GM21619 (cell line): Measurements from ENCODE around the gene LOXHD1.

Source experiments
- ATAC-seq: cut with Tn5 transposase; IDR thresholded peaks from one replicate; pipeline ENCODE4 v1.9.1; 2021; ENCODE audit not compliant: unreplicated experiment

LOXHD1 gene

DNA sequence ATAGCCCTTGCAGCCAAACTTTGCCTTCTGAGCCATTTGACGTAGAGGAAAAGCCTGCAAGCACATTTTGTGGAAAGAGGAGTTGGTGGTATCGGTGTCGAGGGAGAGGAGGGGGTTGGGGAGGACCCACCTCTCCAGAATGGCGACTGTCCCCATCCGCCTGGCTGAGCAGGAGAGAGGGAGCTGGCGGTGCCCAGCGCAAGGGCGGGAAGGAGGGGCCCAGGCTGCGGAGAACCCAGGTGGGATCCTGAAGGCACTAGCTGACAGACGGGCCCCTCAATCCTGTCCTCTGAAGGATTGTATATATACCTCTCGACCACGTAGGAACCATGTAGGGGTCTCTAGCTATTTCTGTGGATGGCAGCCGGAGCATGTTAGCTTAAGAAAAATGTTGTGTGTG is 200.3 kb downstream of the LOXHD1 start:
- no peak for ATAC-seq

DNA sequence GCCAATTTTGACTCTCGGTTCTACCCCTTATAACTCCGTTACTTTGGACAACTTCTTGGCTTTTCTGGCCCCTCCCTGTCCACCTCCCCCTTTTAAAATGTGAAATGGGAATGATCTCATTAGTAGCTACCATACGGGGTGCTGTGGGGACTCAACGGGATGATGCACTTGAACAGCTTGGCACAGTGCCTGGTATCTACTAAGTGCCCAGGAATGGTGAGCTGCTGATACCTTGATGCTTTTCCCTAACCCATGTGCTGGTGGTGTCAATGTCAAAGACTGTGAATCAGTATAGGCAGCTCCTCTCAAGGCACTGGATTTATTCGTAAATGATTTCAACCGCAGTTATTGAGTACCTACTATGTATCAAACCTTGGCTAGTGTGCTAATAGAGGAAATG is 204.2 kb downstream of the LOXHD1 start:
- ATAC-seq: no peak

DNA sequence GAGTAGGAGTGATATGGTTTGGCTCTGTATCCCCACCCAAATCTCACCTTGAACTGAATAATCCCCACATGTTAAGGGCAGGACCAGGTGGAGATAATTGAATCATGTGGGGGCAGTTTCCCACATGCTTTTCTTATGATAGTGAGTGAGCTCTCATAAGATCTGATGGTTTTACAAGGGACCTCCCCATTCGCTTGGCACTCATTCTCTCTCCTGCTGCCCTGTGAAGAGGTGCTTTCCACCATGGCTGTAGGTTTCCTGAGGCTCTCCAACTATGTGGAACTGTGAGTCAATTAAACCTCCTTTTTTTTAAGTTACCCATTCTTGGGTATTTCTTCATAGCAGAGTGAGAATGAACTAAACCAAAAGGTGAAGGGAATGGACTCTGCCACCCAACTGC is 207.5 kb downstream of the LOXHD1 start:
- ATAC-seq: no peak

DNA sequence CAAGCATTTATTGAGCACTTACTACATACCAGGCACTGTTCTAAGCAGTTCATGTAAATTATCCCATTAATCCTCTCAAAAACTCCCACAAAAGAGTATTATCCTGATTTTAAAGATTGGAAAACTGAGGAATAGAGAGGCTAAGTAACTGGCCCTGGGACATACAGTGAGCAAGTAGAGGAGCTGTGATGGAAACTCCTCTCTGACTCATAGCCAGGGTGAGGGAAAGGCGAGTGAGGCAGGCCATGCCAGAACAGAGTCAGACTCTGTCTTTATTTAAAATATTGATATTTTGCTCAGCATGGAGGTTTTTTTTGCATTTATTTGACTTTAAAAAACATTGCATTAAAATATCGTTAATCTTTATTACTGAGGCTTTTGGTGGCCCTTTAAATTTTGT is 208.0 kb downstream of the LOXHD1 start:
- no peak for ATAC-seq

DNA sequence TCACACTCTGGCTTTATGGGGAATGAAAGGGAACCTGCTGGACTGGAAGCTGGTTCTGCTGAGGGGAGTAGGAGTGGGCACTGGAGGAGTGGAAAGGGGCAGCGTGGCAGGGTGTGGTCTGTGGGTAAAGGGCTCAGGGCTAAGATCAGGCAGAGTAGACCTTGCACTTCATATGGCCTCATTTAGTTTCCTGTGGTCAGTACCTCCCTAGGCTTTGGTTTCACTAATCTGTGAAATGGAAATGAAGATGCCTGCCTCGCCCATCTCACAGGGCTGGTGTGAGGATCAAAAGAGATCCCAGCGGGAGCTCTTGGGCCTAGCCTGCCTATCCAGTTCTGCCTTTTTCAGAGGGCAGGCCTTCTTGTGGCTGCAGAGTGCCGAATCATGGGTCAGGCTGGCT is 208.7 kb downstream of the LOXHD1 start:
- ATAC-seq: no peak

DNA sequence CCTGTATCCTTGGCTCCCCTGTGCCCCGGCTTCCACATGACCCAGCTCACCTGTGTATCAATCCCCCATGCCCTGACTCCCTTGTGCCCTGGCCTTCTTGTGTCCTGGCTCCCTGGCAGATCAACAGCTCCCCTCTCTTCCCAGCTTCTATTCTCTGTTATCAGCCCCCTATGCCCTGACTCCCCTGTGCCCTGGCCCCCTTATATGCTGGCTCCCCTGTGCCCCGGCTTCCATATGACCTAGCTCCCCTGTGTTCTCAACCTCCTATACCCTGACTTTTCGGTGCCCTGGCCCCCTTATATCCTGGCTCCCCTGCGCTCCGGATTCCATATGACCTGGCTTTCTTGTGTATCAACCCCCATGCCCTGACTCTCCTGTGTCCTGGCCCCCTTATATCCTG is 209.2 kb downstream of the LOXHD1 start:
- ATAC-seq: no peak

DNA sequence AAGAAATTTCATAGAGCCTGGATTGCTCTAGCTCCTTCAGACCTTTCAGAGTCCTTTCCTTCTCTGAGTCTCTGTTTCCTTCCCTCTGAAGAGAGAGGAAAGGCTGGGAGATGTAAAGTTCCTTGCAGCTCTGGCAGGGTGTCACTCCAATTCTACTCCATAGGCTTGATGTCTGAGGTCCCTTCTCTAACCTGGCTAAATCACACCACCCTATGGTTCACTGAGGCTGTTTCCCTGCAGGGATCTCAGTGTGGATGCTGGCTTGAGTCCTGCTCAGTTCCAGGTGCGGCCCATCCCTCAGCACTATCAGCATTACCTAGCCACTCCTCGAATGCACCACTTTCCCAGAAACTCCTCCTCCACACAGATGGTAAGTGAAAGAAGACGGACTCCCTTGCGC is 209.7 kb downstream of the LOXHD1 start:
- ATAC-seq: no peak

DNA sequence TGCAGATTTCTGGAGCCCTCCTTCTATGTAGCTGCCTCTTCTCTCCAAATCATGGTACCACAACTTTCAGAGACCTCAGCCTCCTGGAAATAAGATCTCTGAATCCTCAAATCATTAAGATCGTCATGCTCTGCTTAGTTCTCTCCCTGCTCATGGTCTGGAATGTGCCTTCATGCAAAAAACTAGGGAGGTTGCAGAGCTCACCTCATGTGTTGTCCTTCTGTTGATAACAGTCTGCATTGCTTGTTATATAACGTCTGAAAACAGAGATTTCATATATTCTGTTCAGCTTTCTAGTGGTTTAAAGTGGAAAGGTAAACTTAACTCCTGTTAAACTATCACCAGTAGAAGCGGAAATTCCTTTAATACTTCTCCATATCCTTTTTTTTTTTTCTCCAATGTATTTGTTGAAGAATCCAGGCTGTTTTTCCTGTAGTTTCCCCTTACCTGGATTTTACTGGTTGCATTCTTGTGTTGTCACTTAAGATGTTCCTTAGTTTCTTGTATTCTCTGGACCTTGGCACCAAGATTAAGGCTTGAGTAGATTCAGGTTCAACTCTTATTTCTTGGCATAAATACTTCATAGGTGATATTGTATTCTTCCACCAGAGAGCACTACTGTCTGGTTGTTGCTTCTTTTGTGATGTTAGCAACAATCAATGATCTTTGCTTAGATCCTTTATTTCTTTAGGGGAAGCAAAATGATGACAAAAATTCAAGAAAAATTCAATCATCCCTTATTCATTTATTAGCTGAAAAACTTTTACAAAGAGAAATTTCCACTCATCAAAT is 211.3 kb downstream of the LOXHD1 start:
- no peak for ATAC-seq

DNA sequence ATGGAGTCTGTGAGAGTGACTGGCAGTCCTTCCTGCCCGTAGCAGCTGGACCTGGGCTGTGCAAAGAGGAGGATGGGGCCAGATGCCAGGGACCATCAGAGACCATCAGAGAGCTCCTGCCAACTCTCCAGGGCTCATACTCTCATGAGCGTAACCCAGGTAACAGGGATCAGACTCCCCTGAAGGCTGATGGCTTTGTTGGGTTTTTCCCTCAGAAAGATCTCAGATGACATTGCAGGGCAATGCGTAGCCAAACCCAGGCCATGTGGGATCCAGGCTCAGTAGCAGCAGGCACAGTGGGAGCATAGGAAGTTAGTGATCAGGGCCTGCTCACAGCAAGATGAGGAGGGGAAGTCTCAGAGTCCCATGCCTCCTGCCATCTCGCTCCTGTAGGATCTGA is 218.0 kb downstream of the LOXHD1 start:
- no peak for ATAC-seq

DNA sequence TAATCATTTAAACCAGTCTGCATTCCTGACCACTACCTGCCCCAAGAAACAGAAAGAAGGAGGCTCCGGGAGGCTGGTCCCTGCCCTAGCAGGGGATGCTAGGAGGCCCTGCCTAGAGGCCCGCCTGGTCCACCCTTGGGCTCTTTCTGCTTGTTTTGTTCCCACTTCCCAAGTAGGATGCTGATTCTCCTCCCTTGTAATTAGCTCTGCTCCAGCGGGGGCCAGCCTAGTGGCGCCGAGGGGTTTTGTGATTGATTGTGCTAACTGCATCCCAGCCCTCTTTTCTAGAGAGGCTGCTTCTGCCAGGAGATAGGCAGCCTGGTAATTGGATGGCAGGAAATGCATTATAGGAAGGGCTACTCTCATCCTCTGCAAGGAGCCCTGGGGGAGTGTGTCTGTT is 220.0 kb downstream of the LOXHD1 start:
- ATAC-seq: no peak

DNA sequence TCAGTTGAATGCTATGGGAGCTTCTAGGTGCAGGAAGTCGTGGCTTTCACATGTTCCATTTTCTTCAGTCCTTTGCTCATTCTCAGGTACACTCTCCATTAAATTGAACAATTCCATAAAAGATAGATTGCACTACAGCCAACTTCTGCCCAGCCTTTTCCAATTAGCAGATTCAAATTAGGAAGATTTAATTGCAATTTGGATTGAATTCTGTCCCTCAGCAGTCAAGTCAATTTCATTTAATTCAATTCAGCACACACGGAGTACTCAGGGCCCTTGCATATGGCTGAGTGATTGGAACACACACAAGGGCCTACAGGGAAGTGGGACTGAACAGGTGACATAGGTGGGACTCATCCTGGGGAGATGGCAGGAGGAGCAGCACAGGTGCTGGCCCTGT is 220.4 kb downstream of the LOXHD1 start:
- no peak for ATAC-seq

DNA sequence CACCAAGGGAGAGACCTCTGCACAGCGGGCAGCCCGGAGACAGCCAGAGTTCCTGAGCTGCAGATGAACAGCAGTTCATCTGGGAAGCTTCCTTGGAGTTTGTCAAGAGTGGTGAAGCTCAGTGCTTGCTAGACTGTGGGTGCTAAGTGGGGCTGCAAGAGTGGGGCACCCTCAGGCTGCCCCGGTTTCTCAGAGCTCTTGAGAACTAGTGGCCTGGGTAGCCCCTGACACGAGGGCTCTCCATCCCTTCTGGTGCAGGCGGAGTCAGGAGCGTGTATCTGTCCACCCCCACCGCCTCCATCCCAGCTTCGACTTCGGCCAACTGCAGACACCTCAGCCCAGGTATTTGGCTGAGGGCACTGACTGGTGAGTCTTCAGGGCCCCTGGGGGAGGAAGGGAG is 222.0 kb downstream of the LOXHD1 start:
- ATAC-seq: no peak

DNA sequence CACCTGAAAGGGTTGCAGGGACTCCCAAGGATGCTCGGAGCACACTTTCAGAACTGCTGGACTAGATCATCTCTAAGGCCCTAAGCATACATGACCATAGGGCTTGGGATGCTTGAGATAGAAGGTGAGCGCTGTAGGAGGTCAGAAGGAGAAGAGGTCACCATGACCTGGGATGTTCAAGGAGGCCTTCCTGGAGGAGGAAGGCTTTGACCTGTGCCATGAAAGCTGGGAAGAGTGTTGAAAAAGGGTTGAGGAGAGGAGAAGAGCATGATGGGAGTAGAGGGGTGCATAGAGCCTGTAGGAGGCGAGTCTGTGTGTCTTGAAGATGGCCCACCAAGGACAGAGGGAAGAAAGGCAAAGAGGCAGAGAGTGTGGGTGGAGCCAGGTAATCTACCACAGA is 222.4 kb downstream of the LOXHD1 start:
- ATAC-seq: no peak

DNA sequence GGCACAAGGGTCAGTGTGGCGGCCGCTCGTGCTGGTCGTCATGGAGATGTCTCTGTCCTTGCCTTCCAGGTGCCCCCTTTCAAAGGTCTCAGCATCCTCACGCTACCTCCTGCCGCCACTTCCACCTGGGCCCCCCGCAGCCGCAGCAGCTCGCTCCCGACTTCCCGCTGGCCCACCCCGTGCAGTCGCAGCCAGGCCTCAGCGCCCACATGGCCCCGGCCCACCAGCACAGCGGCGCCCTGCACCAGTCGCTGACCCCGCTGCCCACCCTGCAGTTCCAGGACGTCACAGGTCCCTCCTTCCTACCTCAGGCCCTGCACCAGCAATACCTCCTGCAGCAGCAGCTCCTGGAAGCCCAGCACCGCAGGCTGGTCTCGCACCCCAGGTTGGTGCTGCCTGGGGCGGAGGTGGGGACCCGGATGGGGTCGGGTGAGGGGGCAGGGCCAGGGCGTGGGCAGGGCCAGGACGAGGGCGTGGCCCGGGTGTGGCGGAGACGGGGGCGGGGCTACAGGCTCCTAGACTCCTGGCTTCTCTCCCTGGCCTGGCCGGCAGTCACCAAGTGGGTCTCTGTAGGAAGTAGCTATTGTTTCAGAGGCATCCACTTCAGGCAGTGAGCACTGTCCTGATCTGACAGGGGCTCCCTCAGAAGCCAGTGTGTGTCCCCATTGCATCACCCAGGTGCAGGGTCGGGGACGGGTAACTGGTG is 223.7 kb downstream of the LOXHD1 start:
- ATAC-seq: no peak

DNA sequence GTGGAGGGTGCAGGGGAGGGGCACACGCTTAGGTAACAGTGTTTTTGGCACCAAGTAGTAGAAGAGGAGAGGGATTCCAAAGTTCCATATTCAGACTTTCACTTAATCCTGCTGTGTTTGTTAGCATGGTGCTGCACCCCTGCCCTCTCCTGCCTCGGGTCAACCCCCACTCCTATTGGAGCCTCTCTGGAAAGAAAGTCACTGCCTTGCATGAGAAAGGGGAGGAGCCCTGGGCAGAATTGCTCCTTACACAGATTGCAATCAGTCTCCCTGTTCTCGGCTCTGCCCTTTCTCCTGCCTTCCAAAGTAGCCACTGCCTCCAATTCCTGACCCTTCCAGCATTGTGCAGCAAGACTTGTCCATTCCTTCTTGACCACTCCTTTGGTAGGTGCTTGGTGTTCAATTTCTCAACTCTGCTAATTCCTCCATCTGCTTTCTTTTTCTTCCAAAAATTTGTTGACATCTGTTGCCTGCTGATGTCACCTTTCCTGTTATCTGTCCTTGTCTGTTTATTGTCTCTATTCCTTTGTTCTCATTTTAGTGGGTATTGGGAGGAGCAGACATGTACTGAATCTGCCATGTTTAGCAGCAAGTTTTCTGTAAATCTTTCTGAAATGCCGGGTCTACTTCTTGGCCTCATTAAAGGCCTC is 225.4 kb downstream of the LOXHD1 start:
- no peak for ATAC-seq

DNA sequence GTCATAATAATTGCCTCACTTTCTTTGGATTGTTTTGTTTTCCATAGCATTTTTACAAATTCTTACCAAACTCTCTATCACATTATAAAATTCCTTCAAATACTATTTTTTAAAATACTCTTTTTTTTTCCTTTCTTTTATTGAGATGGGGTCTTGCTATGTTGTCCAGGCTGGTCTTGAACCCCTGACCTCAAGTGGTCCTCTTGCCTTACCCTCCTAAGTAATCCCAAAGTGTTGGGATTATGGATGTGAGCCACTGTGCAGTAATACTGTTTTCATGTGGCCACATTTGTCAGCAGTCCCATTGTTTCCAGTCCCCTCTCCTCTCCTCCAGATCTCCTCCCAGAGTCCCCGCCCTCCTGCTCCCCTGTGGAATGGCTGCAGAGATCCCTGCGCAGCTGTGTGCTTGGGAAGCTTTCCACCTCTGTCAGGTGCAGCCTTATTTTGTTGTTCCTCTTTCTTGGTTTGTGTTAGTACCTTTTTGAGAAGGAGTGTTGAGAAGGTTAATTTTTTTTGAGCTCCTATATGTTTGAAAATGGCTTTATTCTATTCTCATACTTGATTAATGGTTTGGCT is 227.3 kb downstream of the LOXHD1 start:
- ATAC-seq: no peak

DNA sequence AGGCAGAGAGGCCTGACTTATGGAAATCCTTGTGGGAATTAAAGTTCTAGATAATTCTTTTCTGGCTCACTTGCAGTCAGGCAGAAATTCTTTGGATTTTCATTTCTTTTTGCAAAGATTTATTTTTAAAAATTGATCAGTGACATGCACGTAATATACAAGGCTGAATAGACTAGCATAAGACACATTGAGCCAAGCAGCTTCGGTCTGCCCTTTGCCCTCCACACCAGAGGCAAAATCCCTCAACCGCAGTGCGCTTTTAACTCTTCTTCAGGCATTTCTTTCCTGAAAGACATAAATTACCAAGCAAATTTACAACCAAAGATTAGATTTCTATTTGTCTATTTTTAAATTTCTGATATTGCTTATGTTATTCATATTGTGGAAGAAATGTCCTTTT is 227.9 kb downstream of the LOXHD1 start:
- ATAC-seq: no peak

DNA sequence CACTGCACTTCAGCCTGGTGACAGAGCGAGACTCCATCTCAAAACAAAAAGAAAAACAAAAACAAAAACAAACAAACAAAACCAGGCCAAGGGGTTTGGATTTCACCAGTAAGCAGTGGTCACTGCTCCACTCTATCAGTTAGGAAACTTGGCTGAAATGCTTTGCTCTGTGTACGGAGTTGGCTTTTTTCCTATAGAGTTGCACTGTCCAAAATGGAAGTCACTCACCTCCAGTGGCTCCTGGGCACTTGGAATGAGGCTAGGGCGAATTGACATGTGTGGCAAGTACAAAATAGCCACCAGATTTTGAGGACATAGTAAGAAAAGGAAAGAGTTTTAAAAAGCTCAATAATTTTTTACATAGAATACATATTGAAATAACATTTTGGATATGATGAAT is 228.7 kb downstream of the LOXHD1 start:
- ATAC-seq: no peak

DNA sequence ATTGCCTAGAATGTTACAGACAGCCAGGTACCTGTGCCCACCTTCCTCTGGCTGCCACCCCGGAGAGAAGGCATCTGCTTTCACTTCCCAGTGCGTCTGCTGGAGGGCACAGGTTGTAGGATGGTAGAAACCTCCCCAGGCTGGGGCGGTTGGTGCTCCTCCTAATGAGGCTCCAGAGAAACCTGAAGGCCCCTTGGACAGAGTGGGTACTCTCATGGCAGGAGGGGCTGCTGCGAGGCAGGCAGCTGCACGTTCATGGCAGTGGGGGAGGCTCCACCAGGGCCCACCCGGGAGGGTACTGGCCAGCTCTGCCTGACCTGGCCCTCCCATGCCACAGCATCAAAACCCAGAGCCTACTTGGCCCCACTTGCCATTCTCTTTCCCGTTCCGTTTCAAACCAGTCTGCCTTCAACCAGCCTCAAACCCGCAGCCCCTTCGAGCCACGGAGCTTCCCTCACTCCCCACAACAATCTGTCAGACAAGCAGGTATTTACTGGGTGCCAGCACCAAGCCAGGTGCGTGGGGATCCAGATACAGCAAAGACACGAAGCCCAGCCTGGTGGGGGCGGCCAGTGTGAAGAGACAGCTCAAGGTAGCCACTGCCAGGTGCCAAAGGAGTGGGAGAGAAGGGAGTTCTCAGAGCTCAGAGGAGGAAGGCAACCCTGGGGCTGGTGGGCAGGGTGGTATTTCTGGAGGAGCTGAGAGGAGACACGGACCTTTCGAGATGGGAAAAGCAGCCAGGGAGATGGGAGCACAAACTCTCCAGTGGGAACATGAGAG is 229.6 kb downstream of the LOXHD1 start:
- ATAC-seq: no peak
